Endometrium (tissue), 2 donors: ENCODE results near the gene FRMD4B.

Source experiments
- FAIRE-seq: peaks from 2 replicates; lab custom pipeline; 2012; peaks lifted over from hg19 to GRCh38; lab: Jason Lieb, UNC
- donor health status: control.
- donor health status: control.

FRMD4B gene

GRCh38 chr3:69321301-69322157 lies 64.4 kb downstream of the FRMD4B start:
- no peak for FAIRE-seq

GRCh38 chr3:69320871-69321271 lies 65.0 kb downstream of the FRMD4B start:
- FAIRE-seq: no peak

GRCh38 chr3:69319652-69320051 lies 66.2 kb downstream of the FRMD4B start:
- FAIRE-seq: no peak

GRCh38 chr3:69318410-69318809 lies 67.5 kb downstream of the FRMD4B start:
- FAIRE-seq: no peak

DNA sequence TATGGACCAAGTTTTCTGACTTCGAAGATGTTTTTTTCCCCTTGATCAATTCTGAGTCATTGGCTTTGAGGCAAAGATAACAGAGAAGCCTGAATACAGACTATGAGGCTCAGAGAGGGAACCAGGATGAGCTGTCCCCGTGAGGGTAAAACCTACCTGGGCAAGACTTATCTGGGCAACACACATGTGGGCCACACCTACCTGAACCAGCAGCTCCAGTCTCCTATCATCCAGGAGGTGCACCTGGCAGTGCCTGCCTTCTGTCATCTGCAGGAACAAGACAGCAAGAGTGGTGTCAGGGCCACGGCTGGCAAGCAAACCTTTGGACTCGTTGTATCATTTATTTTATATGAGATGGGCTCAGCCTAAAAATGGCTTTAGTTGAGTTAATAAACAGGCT lies 72.6 kb downstream of the FRMD4B start:
- FAIRE-seq: no peak

DNA sequence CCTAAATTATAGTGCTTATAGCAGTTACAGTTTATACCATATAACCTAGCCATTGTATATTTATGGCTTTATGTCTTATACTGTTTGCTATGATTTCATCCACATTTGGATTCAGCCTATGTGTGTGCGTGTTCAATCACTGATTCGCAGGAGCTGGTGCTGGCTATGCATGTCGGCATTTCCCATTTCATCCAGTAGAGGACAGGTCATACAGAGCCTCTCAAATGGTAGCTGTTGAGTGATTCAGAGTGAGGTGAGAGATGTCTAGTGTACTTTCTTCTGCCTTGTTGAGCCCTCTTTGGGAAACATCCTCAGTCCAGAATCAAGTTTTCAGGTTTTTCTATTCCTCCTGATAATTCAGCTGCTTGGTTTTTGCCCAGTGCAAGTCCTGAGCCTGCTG lies 76.1 kb downstream of the FRMD4B start:
- FAIRE-seq: no peak

- FAIRE-seq: peak; percentile 87
These were observed 79.4 kb downstream of the FRMD4B start for GRCh38 chr3:69306239-69307185.

GRCh38 chr3:69305011-69305410 lies 80.9 kb downstream of the FRMD4B start:
- FAIRE-seq: no peak

DNA sequence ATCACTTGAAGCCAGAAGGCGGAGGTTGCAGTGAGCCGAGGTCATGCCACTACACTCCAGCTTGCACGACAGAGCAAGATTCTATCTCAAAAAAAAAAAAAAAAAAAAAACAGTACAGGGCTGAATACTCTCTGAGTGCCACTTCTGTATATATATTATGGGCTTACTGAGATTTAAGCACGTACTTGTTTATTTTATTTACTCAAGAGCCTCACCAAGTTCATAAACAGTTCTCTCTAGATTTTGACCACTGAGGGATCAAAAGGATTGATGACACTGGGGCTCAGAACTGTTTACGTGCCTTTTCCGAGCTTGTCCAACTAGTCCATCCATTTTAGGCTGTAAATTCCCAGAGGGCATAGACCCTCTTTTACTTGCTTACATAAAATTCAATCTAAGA lies 81.5 kb downstream of the FRMD4B start:
- FAIRE-seq: no peak

- FAIRE-seq: no peak
These were observed 85.6 kb downstream of the FRMD4B start for GRCh38 chr3:69300296-69300695.

DNA sequence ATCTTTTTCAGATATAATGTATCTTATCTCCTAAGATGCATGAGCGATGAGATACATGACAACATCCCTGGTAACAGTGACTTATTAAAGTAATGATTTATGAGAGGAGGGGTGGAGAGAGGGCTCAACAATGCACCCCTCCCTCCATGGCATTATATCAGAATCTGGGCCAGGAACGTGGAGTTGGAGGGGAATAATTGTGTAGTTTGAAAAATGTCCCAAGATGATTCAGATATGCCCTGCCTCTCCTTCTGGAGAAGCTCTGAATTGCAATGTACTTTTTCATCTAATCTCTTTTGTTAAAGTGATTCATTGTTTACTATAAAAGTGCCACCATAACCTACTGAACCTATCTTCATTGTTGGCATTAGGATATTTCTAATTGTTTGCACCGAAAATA lies 86.5 kb downstream of the FRMD4B start:
- FAIRE-seq: no peak

GRCh38 chr3:69297501-69297900 lies 88.4 kb downstream of the FRMD4B start:
- peak; percentile 33 for FAIRE-seq

DNA sequence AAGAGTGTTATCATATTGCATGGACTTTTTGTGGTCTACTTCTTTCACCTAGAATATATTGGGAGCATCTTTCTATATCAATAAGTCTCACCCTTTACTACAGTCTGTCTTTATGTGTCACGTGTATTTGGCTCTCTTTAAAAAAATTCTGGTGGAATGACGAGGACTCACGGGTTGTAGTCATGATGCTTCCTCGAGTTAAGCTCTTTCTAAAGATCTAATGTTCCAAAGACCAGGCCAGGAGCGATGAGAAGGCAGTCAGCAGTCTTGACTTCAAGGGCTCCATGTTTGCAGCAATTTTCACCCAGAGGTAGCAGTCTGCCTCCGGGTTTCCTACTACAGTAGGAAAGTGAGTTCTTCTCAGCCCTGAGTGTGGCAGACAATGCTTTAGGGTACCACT lies 88.9 kb downstream of the FRMD4B start:
- no peak for FAIRE-seq

DNA sequence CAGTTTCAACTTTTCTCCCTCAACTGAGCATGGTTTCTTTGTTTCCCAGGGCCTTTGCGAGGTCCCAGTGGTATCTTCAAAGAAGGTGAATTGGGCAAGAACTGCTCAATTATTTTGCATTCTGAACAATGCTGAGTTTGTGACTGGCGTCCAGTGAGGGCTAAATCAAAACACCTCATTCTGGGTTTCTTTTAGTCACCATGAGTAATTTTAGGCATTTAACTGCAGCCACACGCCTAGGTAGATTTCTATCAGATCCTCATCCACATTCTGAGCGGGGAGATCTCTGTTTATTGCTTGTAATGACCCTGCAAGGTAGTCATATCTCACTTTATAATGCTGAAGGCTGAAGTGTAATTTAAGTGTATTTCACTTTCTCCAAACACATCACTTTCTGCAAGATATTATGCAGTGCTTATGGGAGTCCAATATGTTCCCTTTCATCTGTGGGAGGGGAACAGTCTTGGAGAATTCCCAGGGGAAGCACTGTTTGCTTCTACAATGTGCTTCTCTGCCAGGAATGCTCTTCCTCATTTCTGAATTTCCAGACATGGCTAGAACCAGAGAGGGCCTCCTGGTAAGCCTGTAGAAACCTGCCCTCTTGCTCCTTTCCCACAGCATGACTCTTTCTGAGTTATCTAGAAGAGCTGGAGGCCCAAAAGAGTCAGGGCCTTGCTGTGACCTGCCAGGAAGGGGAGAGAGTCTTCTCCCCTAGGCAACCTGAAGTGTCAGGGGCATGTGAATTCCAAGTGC lies 91.7 kb downstream of the FRMD4B start:
- FAIRE-seq: no peak

- FAIRE-seq: no peak
These were observed 92.8 kb downstream of the FRMD4B start for GRCh38 chr3:69292959-69293574.

DNA sequence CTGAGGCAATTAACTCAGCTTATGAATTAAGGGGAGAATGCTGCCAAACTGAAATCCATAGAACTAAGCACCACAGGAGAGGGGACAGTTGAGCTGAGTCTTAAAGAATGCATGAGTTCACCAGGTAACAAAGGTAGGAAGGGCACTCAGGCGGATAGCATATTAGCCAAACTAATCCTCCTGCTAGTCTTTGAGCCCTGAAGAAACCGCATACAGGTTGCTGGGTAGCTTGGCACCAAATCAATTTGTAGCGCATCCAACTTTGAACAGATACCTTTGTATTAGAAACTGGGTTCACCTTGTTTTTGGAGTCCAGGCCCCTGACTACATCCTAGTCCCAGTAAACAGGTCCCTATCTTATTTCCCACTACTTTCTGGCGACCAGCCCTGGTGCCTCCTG lies 93.7 kb downstream of the FRMD4B start:
- no peak for FAIRE-seq

GRCh38 chr3:69290430-69290829 lies 95.5 kb downstream of the FRMD4B start:
- no peak for FAIRE-seq

GRCh38 chr3:69290006-69290405 lies 95.9 kb downstream of the FRMD4B start:
- FAIRE-seq: no peak

GRCh38 chr3:69288161-69288895 lies 97.6 kb downstream of the FRMD4B start:
- FAIRE-seq: no peak

- FAIRE-seq: no peak
These were observed 101.8 kb downstream of the FRMD4B start for GRCh38 chr3:69283913-69284611.

- FAIRE-seq: no peak
These were observed 102.4 kb downstream of the FRMD4B start for GRCh38 chr3:69283496-69283895.
